Stomach smooth muscle (tissue), 2 donors: ENCODE results near the gene SEMA3E.

Experiments used
- H3K27ac ChIP-seq: one replicate; pipeline ENCODE4 v1.7.0; 2013; ENCODE audit warnings: mild to moderate bottlenecking, low read length, inconsistent platforms
- H3K27me3 ChIP-seq, 2 donors: one replicate each; pipeline ENCODE4 v1.7.0; 2013; ENCODE audit warnings: low read length in 2 of 2; ENCODE audit not compliant: insufficient read depth in 2 of 2, control insufficient read depth in 1 of 2
- H3K36me3 ChIP-seq, 2 donors: one replicate each; pipeline ENCODE4 v1.7.0; 2013; ENCODE audit warnings: low read length in 2 of 2; ENCODE audit not compliant: control insufficient read depth in 2 of 2, insufficient read depth in 2 of 2
- H3K4me1 ChIP-seq: one replicate; pipeline ENCODE4 v1.7.0; 2013; ENCODE audit warnings: low read length; ENCODE audit not compliant: control insufficient read depth, insufficient read depth
- H3K4me3 ChIP-seq, 2 donors: one replicate each; pipeline ENCODE4 v1.7.0; 2013; ENCODE audit warnings: low read length in 2 of 2
- H3K9ac ChIP-seq, 2 donors: one replicate each; pipeline ENCODE4 v1.7.0; 2013; ENCODE audit warnings: low read length in 2 of 2, mild to moderate bottlenecking in 1 of 2
- H3K9me3 ChIP-seq, 2 donors: one replicate each; pipeline ENCODE4 v1.7.0; 2013; ENCODE audit warnings: low read length in 2 of 2; ENCODE audit not compliant: control insufficient read depth in 2 of 2
- donor health status: healthy.
- donor health status: Pancreatic carcinoma.

Gene SEMA3E

GRCh38 chr7:83426325-83426724 is 222.6 kb downstream of the SEMA3E start:
- Histone ChIP-seq H3K27ac (no peak overlapping the region), H3K9ac (no peak overlapping the region), H3K27me3 (no peaks in the 10 kb centered on the region), H3K9me3 (no peaks in the 10 kb centered on the region), H3K36me3 (no peaks in the 10 kb centered on the region), H3K4me1 (no peaks in the 10 kb centered on the region), H3K4me3 (no peak overlapping the region)

GRCh38 chr7:83419013-83419412 is 229.9 kb downstream of the SEMA3E start:
- Histone ChIP-seq H3K27ac (no peak overlapping the region), H3K9me3 (no peaks in the 10 kb centered on the region), H3K4me3 (no peak overlapping the region), H3K4me1 (no peaks in the 10 kb centered on the region), H3K9ac (no peak overlapping the region), H3K27me3 (no peaks in the 10 kb centered on the region), H3K36me3 (no peaks in the 10 kb centered on the region)

DNA sequence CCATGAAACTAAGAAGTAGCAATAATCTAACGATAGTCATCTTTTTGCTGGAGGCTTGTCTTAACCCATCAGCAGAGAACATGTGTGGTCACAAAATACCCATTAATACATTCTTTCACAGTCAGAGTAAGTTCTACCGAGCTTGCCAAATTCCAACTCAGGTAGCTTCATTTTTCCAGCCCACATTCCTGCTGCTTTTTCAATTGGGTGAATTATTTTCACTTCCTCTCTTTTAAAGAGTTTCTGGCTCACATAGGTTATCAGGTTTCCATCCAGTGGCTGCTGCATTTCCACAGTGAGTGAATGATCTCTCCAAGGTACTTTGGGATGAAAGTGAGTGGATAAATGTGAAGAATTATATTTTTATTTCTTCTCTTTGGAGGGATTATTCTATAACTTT is 233.1 kb downstream of the SEMA3E start:
- Histone ChIP-seq H3K36me3 (no peaks in the 10 kb centered on the region), H3K9me3 (no peaks in the 10 kb centered on the region), H3K27ac (no peak overlapping the region), H3K4me1 (no peaks in the 10 kb centered on the region), H3K27me3 (no peaks in the 10 kb centered on the region), H3K4me3 (no peak overlapping the region), H3K9ac (no peak overlapping the region)

GRCh38 chr7:83414947-83415346 is 234.0 kb downstream of the SEMA3E start:
- no peak overlapping the region for H3K9ac ChIP-seq
- no peaks in the 10 kb centered on the region for H3K9me3 ChIP-seq
- no peaks in the 10 kb centered on the region for H3K27me3 ChIP-seq
- no peak overlapping the region for H3K4me3 ChIP-seq
- H3K27ac ChIP-seq: no peak overlapping the region
- H3K4me1 ChIP-seq: no peaks in the 10 kb centered on the region
- no peaks in the 10 kb centered on the region for H3K36me3 ChIP-seq

GRCh38 chr7:83413831-83414230 is 235.1 kb downstream of the SEMA3E start:
- Histone ChIP-seq H3K4me1 (no peaks in the 10 kb centered on the region), H3K4me3 (no peak overlapping the region), H3K27ac (no peak overlapping the region), H3K36me3 (no peaks in the 10 kb centered on the region), H3K9me3 (no peaks in the 10 kb centered on the region), H3K9ac (no peak overlapping the region), H3K27me3 (no peaks in the 10 kb centered on the region)

- Histone ChIP-seq H3K27me3 (no peaks in the 10 kb centered on the region), H3K27ac (no peak overlapping the region), H3K4me3 (no peak overlapping the region), H3K9me3 (no peaks in the 10 kb centered on the region), H3K36me3 (no peaks in the 10 kb centered on the region), H3K9ac (no peak overlapping the region), H3K4me1 (no peaks in the 10 kb centered on the region)
Measured at GRCh38 chr7:83413424-83413823, 235.5 kb downstream of the SEMA3E start.

DNA sequence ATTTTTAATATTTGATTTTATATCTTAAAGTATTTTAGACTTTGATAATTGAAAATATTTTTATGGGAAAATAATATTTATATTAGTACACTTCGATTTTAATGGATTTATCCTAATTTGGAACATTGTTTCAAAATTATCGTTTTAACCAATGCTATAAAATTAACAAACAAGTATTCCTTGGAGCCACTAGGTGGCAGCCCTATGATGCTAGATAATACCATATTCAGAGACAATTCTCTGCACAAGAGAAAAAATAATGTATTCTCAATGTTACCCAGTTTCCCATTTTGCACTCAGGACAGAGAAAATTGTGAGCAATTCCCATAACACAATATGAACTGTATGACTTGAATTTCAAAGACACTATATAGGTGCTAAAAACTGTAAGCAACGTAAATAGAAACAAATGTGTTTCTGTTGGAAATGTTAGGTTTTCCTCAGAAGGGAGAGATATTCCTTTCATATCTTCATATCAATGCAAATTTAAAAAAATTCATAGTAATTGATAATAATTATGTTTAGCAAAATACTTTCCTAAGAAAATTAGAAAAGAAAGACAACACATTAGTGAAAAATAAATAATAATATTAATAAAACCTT is 237.8 kb downstream of the SEMA3E start:
- Histone ChIP-seq H3K4me3 (no peak overlapping the region), H3K27me3 (no peaks in the 10 kb centered on the region), H3K9me3 (no peaks in the 10 kb centered on the region), H3K9ac (no peak overlapping the region), H3K27ac (no peak overlapping the region), H3K4me1 (no peaks in the 10 kb centered on the region), H3K36me3 (no peaks in the 10 kb centered on the region)

DNA sequence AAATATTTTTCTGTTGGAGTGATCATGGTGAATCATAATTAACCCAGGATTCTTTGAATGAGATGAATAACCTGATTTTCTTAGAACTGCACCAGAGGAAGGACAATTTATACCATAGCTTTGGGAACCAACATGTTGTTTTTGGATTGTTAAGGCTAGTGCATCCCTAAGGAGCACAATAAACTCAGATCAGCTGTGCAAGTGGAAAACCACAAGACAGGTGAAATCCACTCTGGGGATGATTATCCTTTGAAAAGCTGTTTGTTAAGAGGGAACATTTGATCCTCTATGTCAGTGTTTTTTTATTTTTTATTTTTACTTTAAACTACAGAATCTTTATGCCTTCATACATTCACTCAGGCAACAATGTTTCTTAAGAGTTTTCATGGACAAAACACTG is 254.2 kb downstream of the SEMA3E start:
- no peak overlapping the region for H3K9ac ChIP-seq
- H3K4me1 ChIP-seq: no peaks in the 10 kb centered on the region
- no peaks in the 10 kb centered on the region for H3K9me3 ChIP-seq
- no peaks in the 10 kb centered on the region for H3K27me3 ChIP-seq
- H3K27ac ChIP-seq: no peak overlapping the region
- peaks cover 0 to 2% of the 10 kb centered on the region in 2 donors for H3K36me3 ChIP-seq
- no peak overlapping the region for H3K4me3 ChIP-seq

DNA sequence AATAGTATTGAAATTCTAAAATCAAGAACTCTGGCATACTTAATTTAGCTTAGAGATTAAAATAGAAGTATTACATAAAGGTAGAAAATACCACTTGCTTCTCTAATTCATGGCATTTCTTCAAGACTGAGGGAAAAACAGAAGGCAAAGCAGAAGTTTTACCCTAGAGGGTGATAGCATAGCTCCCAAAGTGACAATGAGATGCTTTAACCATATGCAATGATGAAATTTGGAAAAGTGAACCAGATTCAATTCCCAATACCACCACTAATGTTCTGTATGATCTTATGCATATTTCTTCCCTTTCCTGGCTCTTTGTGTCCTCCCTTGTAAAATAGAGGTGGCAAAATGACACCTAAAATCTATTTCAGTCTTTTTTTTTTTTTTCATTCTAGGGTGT is 260.5 kb downstream of the SEMA3E start:
- H3K4me1 ChIP-seq: no peaks in the 10 kb centered on the region
- no peak overlapping the region for H3K9ac ChIP-seq
- H3K9me3 ChIP-seq: no peaks in the 10 kb centered on the region
- H3K27me3 ChIP-seq: no peaks in the 10 kb centered on the region
- H3K36me3 ChIP-seq: no peaks in the 10 kb centered on the region
- no peak overlapping the region for H3K27ac ChIP-seq
- H3K4me3 ChIP-seq: no peak overlapping the region

GRCh38 chr7:83366629-83367028 is 282.3 kb downstream of the SEMA3E start:
- Histone ChIP-seq H3K4me1 (no peaks in the 10 kb centered on the region), H3K36me3 (no peaks in the 10 kb centered on the region), H3K4me3 (no peak overlapping the region), H3K27ac (no peak overlapping the region), H3K27me3 (no peaks in the 10 kb centered on the region), H3K9me3 (no peaks in the 10 kb centered on the region), H3K9ac (no peak overlapping the region)

DNA sequence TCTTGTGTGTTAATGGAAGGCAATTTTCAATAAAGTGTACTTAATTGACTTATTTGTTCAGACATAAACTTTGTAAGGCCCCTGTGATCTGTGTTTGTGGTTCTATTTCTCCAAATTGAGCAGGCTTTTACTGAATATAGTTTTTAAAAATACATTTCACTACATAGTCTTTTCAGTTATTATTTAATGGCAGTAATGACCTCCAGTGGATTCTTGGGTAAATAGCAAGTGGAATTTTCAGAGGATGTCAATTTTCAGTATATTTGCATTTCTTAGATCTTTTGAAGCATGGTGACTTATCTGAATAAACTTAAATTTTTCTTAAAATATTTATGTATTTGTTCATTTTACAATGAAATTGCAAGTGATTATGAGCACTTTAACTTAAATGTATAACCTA is 283.2 kb downstream of the SEMA3E start:
- no peak overlapping the region for H3K4me3 ChIP-seq
- no peak overlapping the region for H3K9ac ChIP-seq
- no peaks in the 10 kb centered on the region for H3K4me1 ChIP-seq
- H3K36me3 ChIP-seq: no peaks in the 10 kb centered on the region
- no peaks in the 10 kb centered on the region for H3K9me3 ChIP-seq
- no peaks in the 10 kb centered on the region for H3K27me3 ChIP-seq
- no peak overlapping the region for H3K27ac ChIP-seq
